Measurements from ENCODE around the gene NFKBIB.

DNA sequence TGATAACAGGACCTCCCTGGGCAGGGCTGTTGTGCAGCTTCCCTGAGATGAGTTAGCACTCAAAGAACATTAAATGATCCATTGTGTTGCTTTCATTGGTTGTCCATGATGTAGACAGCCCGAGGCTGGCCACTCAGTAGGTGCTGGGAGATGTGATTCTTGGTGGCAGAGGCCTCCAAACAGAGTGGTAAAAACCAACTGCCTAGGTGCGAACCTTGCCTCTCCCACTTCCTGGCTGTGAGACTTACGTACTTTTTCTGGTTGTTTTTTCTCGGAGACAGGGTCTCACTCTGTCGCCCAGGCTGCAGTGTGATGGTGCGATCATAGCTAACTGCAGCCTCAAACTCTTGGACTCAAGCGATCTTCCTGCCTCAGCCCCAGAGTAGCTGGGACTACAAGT, 24.6 kb downstream of the NFKBIB start:
- TF ChIP-seq CTCF (IDR thresholded peaks at IDR 0.05; ENCODE audit: poor library complexity, severe bottlenecking) (no peak), EZH2 (IDR thresholded peaks at IDR 0.05; ENCODE audit: borderline replicate concordance, insufficient read depth, low read length, poor library complexity, severe bottlenecking) (no peak), EP300 (conservative IDR thresholded peaks at IDR 0.05; ENCODE audit: poor library complexity, severe bottlenecking) (no peak), POLR2AphosphoS5 (IDR thresholded peaks at IDR 0.05) (no peak), MXI1 (conservative IDR thresholded peaks at IDR 0.05; ENCODE audit: poor library complexity, severe bottlenecking) (no peak), TAF1 (IDR thresholded peaks at IDR 0.05; ENCODE audit: low read depth) (no peak), SMC3 (conservative IDR thresholded peaks at IDR 0.05; ENCODE audit: poor library complexity) (no peak), RAD21 (conservative IDR thresholded peaks at IDR 0.05) (no peak)
